ENCODE data around the gene OR13J1. TPM values are rescaled to one million over a fixed set of nuclear protein-coding genes. Genes with fewer than 3 reads are reported as not detected.
A peak's percentile ranks its signal among the peaks of the same experiment; 100 is the strongest.

The OR13J1 gene
- total RNA-seq, 1 experiment from 2014 or later: not detected

DNA sequence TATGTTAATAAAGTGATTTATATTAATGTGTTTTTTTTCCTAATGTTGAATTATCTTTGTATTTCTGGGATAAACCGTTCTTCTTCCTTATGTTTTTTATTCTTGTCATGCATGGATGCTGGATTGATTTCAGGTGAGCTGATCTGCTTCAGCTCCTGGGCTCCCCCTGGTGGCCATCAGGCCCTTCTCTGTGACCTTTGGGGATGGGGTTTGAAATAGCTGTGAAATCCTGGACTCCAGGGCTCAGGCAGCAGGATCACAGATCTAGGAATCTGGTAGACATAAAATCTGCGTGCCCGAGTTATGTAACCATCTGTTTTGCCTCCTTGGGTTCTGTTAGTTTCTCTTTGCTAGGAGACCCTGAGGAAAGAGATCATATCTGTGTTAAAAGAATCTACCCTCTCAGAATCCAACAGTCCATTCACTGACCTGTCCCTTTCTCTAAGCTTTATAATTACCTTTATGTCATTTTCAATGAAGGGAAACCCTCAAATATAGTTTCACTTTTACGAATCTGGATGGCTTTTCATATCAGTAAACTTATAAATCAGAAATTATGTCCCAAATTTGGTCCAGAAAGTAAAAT is 12.2 kb upstream of the OR13J1 start:
- BruUV-seq (replicated peaks): no TSS peak
- no peaks in the 10 kb centered on the region for H3K36me3 ChIP-seq (ENCODE audit: control insufficient read depth, insufficient read depth, low read length)
- in situ Hi-C loops (cut with HindIII; ENCODE audit: low pct_unique_long_range_greater_than_20kb, low sequenced_read_pairs): no loop called here

DNA sequence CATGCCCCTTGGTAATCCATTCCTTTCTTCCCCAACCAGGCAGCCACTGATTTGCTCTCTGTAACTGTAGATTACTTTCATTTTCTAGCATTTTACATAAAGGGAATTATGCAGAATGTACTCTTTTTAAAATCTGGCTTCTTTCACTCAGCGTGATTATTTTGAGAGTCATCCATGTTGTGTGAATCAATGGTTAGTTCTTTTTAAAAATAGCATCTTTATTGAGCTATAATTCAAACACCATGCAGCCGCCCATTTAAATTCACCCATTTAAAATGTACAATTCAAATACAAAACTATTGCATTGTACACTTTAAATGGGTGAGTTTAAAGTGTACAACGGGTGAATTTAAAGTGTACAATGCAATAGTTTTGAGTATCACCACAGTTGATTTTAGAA is 2.3 kb upstream of the OR13J1 start:
- no TSS peak for BruUV-seq (replicated peaks)
- CTCF ChIA-PET: no interaction called here
- POLR2A ChIA-PET: no interaction called here
- H3K4me1 ChIP-seq (ENCODE audit: control insufficient read depth, insufficient read depth, low read length): no peaks in the 10 kb centered on the region
- no peaks in the 10 kb centered on the region for H3K36me3 ChIP-seq (ENCODE audit: control insufficient read depth, insufficient read depth, low read length)
- H3K9me3 ChIP-seq (ENCODE audit: control insufficient read depth, insufficient read depth, low read depth, low read length): peaks cover 12% of the 10 kb centered on the region; the same call in 1 of the 2 replicates
- no peak for ATAC-seq
- H3K27me3 ChIP-seq (ENCODE audit: control insufficient read depth, insufficient read depth, low read length): no peaks in the 10 kb centered on the region; the same call in 1 of the 2 replicates
- in situ Hi-C loops (cut with HindIII; ENCODE audit: low pct_unique_long_range_greater_than_20kb, low sequenced_read_pairs): no loop called here
- DNase-seq (ENCODE audit: low read depth, low spot score): no peak
- TF ChIP-seq SIN3A (IDR thresholded peaks at IDR 0.05; ENCODE audit: borderline replicate concordance, insufficient read depth, low read depth, low read length): no peak
- no peak for TF ChIP-seq TCF7L2 (IDR thresholded peaks at IDR 0.05; ENCODE audit: low read depth, low read length)
- TF ChIP-seq POLR2AphosphoS5 (IDR thresholded peaks at IDR 0.05; ENCODE audit: low read depth, low read length): no peak
- TF ChIP-seq REST (IDR thresholded peaks at IDR 0.05; ENCODE audit: insufficient read depth in 1 of 2, low read depth in 2 of 2, low read length in 1 of 2): no peak
- TF ChIP-seq, protein P1, sequence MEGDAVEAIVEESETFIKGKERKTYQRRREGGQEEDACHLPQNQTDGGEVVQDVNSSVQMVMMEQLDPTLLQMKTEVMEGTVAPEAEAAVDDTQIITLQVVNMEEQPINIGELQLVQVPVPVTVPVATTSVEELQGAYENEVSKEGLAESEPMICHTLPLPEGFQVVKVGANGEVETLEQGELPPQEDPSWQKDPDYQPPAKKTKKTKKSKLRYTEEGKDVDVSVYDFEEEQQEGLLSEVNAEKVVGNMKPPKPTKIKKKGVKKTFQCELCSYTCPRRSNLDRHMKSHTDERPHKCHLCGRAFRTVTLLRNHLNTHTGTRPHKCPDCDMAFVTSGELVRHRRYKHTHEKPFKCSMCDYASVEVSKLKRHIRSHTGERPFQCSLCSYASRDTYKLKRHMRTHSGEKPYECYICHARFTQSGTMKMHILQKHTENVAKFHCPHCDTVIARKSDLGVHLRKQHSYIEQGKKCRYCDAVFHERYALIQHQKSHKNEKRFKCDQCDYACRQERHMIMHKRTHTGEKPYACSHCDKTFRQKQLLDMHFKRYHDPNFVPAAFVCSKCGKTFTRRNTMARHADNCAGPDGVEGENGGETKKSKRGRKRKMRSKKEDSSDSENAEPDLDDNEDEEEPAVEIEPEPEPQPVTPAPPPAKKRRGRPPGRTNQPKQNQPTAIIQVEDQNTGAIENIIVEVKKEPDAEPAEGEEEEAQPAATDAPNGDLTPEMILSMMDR (IDR thresholded peaks at IDR 0.05): no peak
- no peak overlapping the region for H3K27ac ChIP-seq (ENCODE audit: low read length)
- intact Hi-C loops (cut with micrococcal nuclease; ENCODE audit: unreplicated experiment): no loop called here
- H3K4me3 ChIP-seq (ENCODE audit: low read depth in 2 of 2, low read length in 2 of 2): no peak overlapping the region

More for the DNA sequence above, 12.2 kb upstream of the OR13J1 start:
- H3K4me1 ChIP-seq (ENCODE audit: control insufficient read depth, insufficient read depth, low read length): peaks cover 5% of the 10 kb centered on the region; the same call in 1 of the 2 replicates
- CTCF ChIA-PET: interaction anchor here (0.5 to 2.6 kb wide), 25 partner anchors 13 to 1875 kb away, joined by 3 to 22 read pairs (median 3); partner anchors contain the start of gene TMEM8B
- ATAC-seq: peak; percentile 99
- H3K27ac ChIP-seq (ENCODE audit: low read length): no peak overlapping the region
- no peak overlapping the region for H3K4me3 ChIP-seq (ENCODE audit: low read depth in 2 of 2, low read length in 2 of 2)
- H3K9me3 ChIP-seq (ENCODE audit: control insufficient read depth, insufficient read depth, low read depth, low read length): no peaks in the 10 kb centered on the region; the same call in 1 of the 2 replicates
- POLR2A ChIA-PET: no interaction called here
- intact Hi-C loops (cut with micrococcal nuclease; ENCODE audit: unreplicated experiment): loop anchor here (1.0 kb wide), 2 partner anchors 56 to 92 kb away; no protein-coding TSS in a partner anchor
- TF ChIP-seq TCF7L2 (IDR thresholded peaks at IDR 0.05; ENCODE audit: low read depth, low read length): no peak
- TF ChIP-seq, protein P1 (IDR thresholded peaks at IDR 0.05): peak; percentile 99
- DNase-seq (ENCODE audit: low read depth, low spot score): peak; percentile 72
- H3K27me3 ChIP-seq (ENCODE audit: control insufficient read depth, insufficient read depth, low read length): no peaks in the 10 kb centered on the region; the same call in 1 of the 2 replicates

Data from Panc1 (cell line).